GM19239 (cell line): Measurements from ENCODE around the gene DRG1.
"Not testable (repeated sequence)": the region's sequence is repeated elsewhere in the genome, so short reads cannot be mapped to it uniquely, and the experiment has no call there.

Source experiments
- DNase-seq: peaks from one replicate; pipeline ENCODE4 v3.0.0; 2011; ENCODE audit warnings: low spot score; ENCODE audit not compliant: insufficient read length
- FAIRE-seq: peaks from 2 replicates; lab custom pipeline; 2011; peaks lifted over from hg19 to GRCh38; lab: Jason Lieb, UNC

DRG1 gene

GRCh38 chr22:31399211-31400022, at the start of gene DRG1:
Gene DRG1, plus strand, starts transcription at chr22:31399604. Its CDS starts 80 bp downstream, at chr22:31399684.
- FAIRE-seq (peak; percentile 98), DNase-seq (peak; percentile 96)

- FAIRE-seq = no peak
Measured at GRCh38 chr22:31349960-31350359, 49.4 kb upstream of the DRG1 start.

GRCh38 chr22:31350410-31350863, 49.0 kb upstream of the DRG1 start:
- DNase-seq = no peak

More at GRCh38 chr22:31349960-31350359, 49.4 kb upstream of the DRG1 start:
- no peak for DNase-seq

GRCh38 chr22:31354515-31354914, 44.9 kb upstream of the DRG1 start:
- no peak for DNase-seq
- FAIRE-seq = no peak

More at GRCh38 chr22:31350410-31350863, 49.0 kb upstream of the DRG1 start:
- FAIRE-seq = no peak

GRCh38 chr22:31360029-31360428, 39.4 kb upstream of the DRG1 start:
- no peak for DNase-seq
- no peak for FAIRE-seq

GRCh38 chr22:31361743-31362142, 37.7 kb upstream of the DRG1 start:
- FAIRE-seq = no peak

GRCh38 chr22:31363885-31364465, 35.4 kb upstream of the DRG1 start:
- FAIRE-seq = no peak
- no peak for DNase-seq

More at GRCh38 chr22:31361743-31362142, 37.7 kb upstream of the DRG1 start:
- DNase-seq = no peak

GRCh38 chr22:31367426-31367825, 32.0 kb upstream of the DRG1 start:
- FAIRE-seq (no peak), DNase-seq (no peak)

GRCh38 chr22:31377612-31378011, 21.8 kb upstream of the DRG1 start:
- DNase-seq = no peak
- FAIRE-seq = no peak

- DNase-seq = no peak
- no peak for FAIRE-seq
Measured at GRCh38 chr22:31378123-31378522, 21.3 kb upstream of the DRG1 start.

- FAIRE-seq = not testable (repeated sequence)
Measured at GRCh38 chr22:31378651-31379050, 20.8 kb upstream of the DRG1 start.

GRCh38 chr22:31393893-31394292, 5.5 kb upstream of the DRG1 start:
- no peak for FAIRE-seq
- DNase-seq = no peak

More at GRCh38 chr22:31378651-31379050, 20.8 kb upstream of the DRG1 start:
- DNase-seq = not testable (repeated sequence)

- DNase-seq = no peak
- no peak for FAIRE-seq
Measured at GRCh38 chr22:31394326-31394725, 5.1 kb upstream of the DRG1 start.

- FAIRE-seq = peak; percentile 37
- no peak for DNase-seq
Measured at GRCh38 chr22:31398231-31398630, 1.2 kb upstream of the DRG1 start.

- no peak for DNase-seq
- FAIRE-seq = no peak
Measured at GRCh38 chr22:31400023-31400397, 606 bp downstream of the DRG1 start.

GRCh38 chr22:31402350-31402749, 2.9 kb downstream of the DRG1 start:
- FAIRE-seq, DNase-seq: not testable (repeated sequence)

GRCh38 chr22:31425331-31426050, 26.1 kb downstream of the DRG1 start:
- FAIRE-seq = no peak

GRCh38 chr22:31431950-31432349, 32.5 kb downstream of the DRG1 start:
- no peak for DNase-seq
- FAIRE-seq = no peak

More at GRCh38 chr22:31425331-31426050, 26.1 kb downstream of the DRG1 start:
- no peak for DNase-seq

GRCh38 chr22:31436132-31436531, 36.7 kb downstream of the DRG1 start:
- FAIRE-seq (no peak), DNase-seq (no peak)

- DNase-seq = no peak
- FAIRE-seq = no peak
Measured at GRCh38 chr22:31439808-31440207, 40.4 kb downstream of the DRG1 start.

- DNase-seq = no peak
- FAIRE-seq = no peak
Measured at GRCh38 chr22:31440681-31441080, 41.3 kb downstream of the DRG1 start.
